CD4-positive, CD25-positive, alpha-beta regulatory T cell (primary cell): ENCODE measurements around the gene ALKBH1. TPM values are rescaled to one million over a fixed set of nuclear protein-coding genes. Genes with fewer than 3 reads are reported as not detected.
"Not testable (repeated sequence)": the region's sequence is repeated elsewhere in the genome, so short reads cannot be mapped to it uniquely, and the experiment has no call there.

Experiments used
- ATAC-seq, 2 donors: fragments of 150-1000 bp; cut with Tn5 transposase; one replicate each; pipeline ENCODE4 v1.10.0; 2021; ENCODE audit warnings: low read depth in 2 of 2, moderate number of reproducible peaks in 2 of 2, moderate library complexity in 1 of 2
- DNase-seq, 3 donors: peaks; one replicate each; pipeline versions ENCODE4 v3.0.0 to v3.0.0-alpha.2; 2012 to 2022; ENCODE audit warnings: mixed read lengths in 1 of 3
- H3K27ac ChIP-seq: one replicate; pipeline ENCODE4 v1.7.0; 2013; ENCODE audit warnings: mild to moderate bottlenecking, low read length; ENCODE audit not compliant: insufficient read depth, poor library complexity, severe bottlenecking
- H3K27me3 ChIP-seq: one replicate; pipeline ENCODE4 v1.7.0; 2013; ENCODE audit warnings: low read length; ENCODE audit not compliant: control insufficient read depth, insufficient read depth
- H3K36me3 ChIP-seq: one replicate; pipeline ENCODE4 v1.7.0; 2013; ENCODE audit warnings: mild to moderate bottlenecking, low read length, moderate library complexity; ENCODE audit not compliant: control insufficient read depth, insufficient read depth
- H3K4me1 ChIP-seq: 2 replicates; pipeline ENCODE4 v1.7.0; 2013; ENCODE audit warnings: mild to moderate bottlenecking, low read length; ENCODE audit not compliant: insufficient read depth, control insufficient read depth, poor library complexity, severe bottlenecking
- H3K4me3 ChIP-seq: one replicate; pipeline ENCODE4 v1.7.0; 2013; ENCODE audit warnings: low read depth, mild to moderate bottlenecking, low read length, moderate library complexity
- H3K9me3 ChIP-seq, 2 experiments: 1 replicate in 1 of 2; 2 replicates in 1 of 2; pipeline ENCODE4 v1.7.0; 2013; ENCODE audit warnings: low read length in 2 of 2, mild to moderate bottlenecking in 1 of 2, moderate library complexity in 1 of 2; ENCODE audit not compliant: control insufficient read depth in 2 of 2
- H3K27ac Mint-ChIP-seq, 3 donors: one replicate each; pipeline ENCODE4 v1.8.0; 2020 to 2022; ENCODE audit warnings: mild to moderate bottlenecking in 3 of 3, mixed read lengths in 3 of 3, moderate library complexity in 2 of 3
- H3K27me3 Mint-ChIP-seq: one replicate; pipeline ENCODE4 v1.8.0; 2022; ENCODE audit warnings: mild to moderate bottlenecking, mixed read lengths
- H3K36me3 Mint-ChIP-seq: one replicate; pipeline ENCODE4 v1.8.0; 2020; ENCODE audit warnings: mixed read lengths
- H3K4me1 Mint-ChIP-seq, 4 donors: one replicate each; pipeline ENCODE4 v1.8.0; 2020 to 2022; ENCODE audit warnings: mixed read lengths in 4 of 4, mild to moderate bottlenecking in 1 of 4
- H3K4me3 Mint-ChIP-seq, 4 donors: one replicate each; pipeline ENCODE4 v1.8.0; 2020 to 2022; ENCODE audit warnings: mild to moderate bottlenecking in 4 of 4, mixed read lengths in 4 of 4, moderate library complexity in 3 of 4
- H3K9me3 Mint-ChIP-seq, 7 donors: one replicate each; pipeline ENCODE4 v1.8.0; 2020 to 2022; ENCODE audit warnings: mixed read lengths in 7 of 7, mild to moderate bottlenecking in 3 of 7, moderate library complexity in 2 of 7
- polyA plus RNA-seq, 4 donors: library from polyadenylated mRNA; unstranded; fragments of 300-500 nt; fragmentation: Illumina TruSeq; gene quantifications; one replicate each; pipeline ENCODE4 v1.2.3, GENCODE V29; 2021
- total RNA-seq: library from RNA; stranded (reverse); gene quantifications from one replicate; pipeline ENCODE4 v1.2.3, GENCODE V29; 2022

ALKBH1 gene, protein sequence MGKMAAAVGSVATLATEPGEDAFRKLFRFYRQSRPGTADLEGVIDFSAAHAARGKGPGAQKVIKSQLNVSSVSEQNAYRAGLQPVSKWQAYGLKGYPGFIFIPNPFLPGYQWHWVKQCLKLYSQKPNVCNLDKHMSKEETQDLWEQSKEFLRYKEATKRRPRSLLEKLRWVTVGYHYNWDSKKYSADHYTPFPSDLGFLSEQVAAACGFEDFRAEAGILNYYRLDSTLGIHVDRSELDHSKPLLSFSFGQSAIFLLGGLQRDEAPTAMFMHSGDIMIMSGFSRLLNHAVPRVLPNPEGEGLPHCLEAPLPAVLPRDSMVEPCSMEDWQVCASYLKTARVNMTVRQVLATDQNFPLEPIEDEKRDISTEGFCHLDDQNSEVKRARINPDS
- 9.2 TPM for total RNA-seq
- polyA plus RNA-seq: 10 to 100 TPM in 1 of 4 donors, 1 to 10 TPM in 3; 7.2 to 10.1 (median 8.9) TPM

DNA sequence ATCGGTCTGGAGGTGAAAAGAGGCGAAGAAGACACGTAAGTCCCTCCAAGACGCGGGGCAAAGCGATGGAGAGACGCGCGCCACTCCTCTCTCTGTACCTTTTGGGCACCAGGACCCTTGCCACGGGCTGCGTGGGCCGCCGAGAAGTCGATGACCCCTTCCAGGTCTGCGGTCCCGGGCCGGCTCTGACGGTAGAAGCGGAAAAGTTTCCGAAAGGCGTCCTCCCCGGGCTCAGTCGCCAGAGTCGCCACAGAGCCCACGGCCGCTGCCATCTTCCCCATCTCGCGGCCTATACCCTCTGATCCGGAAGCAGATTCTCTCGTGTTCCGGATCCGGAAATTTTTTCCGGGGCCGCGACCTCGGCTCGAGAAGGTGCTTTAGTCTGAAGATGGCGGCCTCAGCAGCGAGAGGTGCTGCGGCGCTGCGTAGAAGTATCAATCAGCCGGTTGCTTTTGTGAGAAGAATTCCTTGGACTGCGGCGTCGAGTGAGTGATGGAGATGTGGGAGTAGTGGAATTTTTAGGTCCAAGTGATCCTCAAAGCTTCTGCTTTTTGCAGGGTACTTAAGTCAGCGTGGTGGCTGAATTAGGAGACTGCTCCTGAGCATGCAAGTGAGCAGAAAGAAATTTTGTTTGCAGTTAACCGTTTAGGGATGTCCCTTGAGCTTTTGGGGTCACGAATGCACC is at the start of gene ALKBH1, which contains the start of gene SLIRP:
ALKBH1 (minus strand) TSS at position 300 of the 685 bp plus-strand sequence; CDS start at position 281, 19 bp downstream.
SLIRP (plus strand) TSS at position 380 of the 685 bp plus-strand sequence; CDS start at position 389, 9 bp downstream.
- ATAC-seq (peak; percentile 98 to 99), DNase-seq (peak; percentile 84 to 92 (median 90))
- Mint-ChIP-seq H3K36me3 (peaks cover 14% of the 10 kb centered on the region), H3K27me3 (no peaks in the 10 kb centered on the region), H3K4me1 (peaks cover 30 to 61% (median 37%) of the 10 kb centered on the region in 4 donors), H3K27ac (peak within 1 kb of the TSS; percentile 91 to 99 (median 91)), H3K4me3 (peak within 1 kb of the TSS; percentile 93 to 100 (median 96)), H3K9me3 (no peaks in the 10 kb centered on the region)
- peak within 1 kb of the TSS; percentile 96 for H3K4me3 ChIP-seq
- peaks cover 36% of the 10 kb centered on the region for H3K4me1 ChIP-seq
- peaks cover 45% of the 10 kb centered on the region for H3K36me3 ChIP-seq
- H3K9me3 ChIP-seq: no peaks in the 10 kb centered on the region
- no peaks in the 10 kb centered on the region for H3K27me3 ChIP-seq
- peak within 1 kb of the TSS; percentile 73 for H3K27ac ChIP-seq

DNA sequence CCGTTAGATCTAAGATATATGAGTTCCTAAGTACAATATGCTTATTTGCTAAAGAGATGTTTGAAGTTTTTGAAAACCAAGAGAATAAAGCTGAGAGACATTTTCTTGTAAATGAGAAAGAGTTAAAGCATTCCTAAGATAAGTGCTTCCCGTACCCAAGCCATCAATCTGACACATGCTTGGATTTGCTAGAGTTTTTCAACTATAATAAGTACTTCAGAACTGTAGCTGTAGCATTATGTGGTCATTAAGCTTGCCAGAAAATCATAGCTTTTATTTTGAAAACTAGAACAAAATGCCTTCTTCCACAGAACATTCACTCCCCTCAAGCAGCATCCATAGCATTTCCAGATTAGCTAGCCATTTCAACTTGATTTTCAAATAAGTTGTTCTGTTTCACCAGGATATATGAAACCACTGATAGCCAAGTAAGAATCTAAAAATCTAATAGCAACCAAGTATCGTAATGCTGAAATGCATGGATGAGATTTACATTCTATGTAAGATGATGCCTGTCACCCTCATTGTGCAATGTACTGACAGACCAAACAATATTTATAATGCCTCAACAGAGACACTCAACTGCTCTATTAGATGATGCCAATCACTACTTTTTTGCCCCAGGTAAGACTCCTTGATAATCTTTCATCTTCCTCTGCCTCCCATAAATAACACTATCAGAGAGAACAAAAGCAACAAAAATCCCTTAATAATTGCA is 45.1 kb upstream of the ALKBH1 start:
- Mint-ChIP-seq H3K36me3 (peaks cover 60% of the 10 kb centered on the region), H3K27me3 (no peaks in the 10 kb centered on the region)

DNA sequence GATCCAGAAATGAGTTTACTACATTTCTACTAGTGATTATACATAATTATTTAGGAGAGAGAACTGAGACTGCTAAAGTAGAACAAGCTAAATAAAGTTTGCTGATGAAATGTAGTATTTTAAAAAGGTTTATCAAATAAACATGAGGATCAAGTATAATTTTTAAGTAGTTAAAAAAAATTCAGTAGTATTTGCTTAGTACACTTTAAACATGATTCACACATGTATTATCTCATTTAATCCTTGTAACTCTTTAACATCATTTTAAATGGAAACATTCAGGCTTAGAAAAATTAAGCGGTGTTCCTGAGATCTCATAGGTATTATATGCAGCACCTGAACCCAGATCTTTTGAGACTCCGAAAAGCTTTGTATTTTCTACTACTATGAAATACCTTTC is 44.4 kb upstream of the ALKBH1 start:
- no peak for ATAC-seq
- H3K4me3 Mint-ChIP-seq: no peak overlapping the region
- no peak overlapping the region for H3K27ac ChIP-seq
- no peaks in the 10 kb centered on the region for H3K27me3 ChIP-seq
- H3K9me3 ChIP-seq: no peaks in the 10 kb centered on the region
- DNase-seq: no peak
- peaks cover 82% of the 10 kb centered on the region for H3K36me3 ChIP-seq
- H3K4me1 Mint-ChIP-seq: peaks cover 24 to 42% (median 32%) of the 10 kb centered on the region in 4 donors
- H3K4me3 ChIP-seq: no peak overlapping the region
- H3K4me1 ChIP-seq: peaks cover 9% of the 10 kb centered on the region
- peaks cover 0 to 2% (median 0%) of the 10 kb centered on the region in 7 donors for H3K9me3 Mint-ChIP-seq
- H3K27ac Mint-ChIP-seq: no peak overlapping the region
- H3K27me3 Mint-ChIP-seq: no peaks in the 10 kb centered on the region
- H3K36me3 Mint-ChIP-seq: peaks cover 55% of the 10 kb centered on the region

More for the DNA sequence above, 45.1 kb upstream of the ALKBH1 start:
- Mint-ChIP-seq H3K9me3 (peaks cover 0 to 2% (median 0%) of the 10 kb centered on the region in 7 donors), H3K4me3 (peak overlapping the region; percentile 4 to 65 (median 30)), H3K4me1 (peaks cover 31 to 49% (median 37%) of the 10 kb centered on the region in 4 donors), H3K27ac (no peak overlapping the region)
- ATAC-seq (no peak), DNase-seq (no peak)
- peaks cover 81% of the 10 kb centered on the region for H3K36me3 ChIP-seq
- H3K27ac ChIP-seq: no peak overlapping the region
- H3K9me3 ChIP-seq: no peaks in the 10 kb centered on the region
- no peaks in the 10 kb centered on the region for H3K27me3 ChIP-seq
- H3K4me3 ChIP-seq: peak overlapping the region; percentile 41
- H3K4me1 ChIP-seq: peaks cover 16% of the 10 kb centered on the region

DNA sequence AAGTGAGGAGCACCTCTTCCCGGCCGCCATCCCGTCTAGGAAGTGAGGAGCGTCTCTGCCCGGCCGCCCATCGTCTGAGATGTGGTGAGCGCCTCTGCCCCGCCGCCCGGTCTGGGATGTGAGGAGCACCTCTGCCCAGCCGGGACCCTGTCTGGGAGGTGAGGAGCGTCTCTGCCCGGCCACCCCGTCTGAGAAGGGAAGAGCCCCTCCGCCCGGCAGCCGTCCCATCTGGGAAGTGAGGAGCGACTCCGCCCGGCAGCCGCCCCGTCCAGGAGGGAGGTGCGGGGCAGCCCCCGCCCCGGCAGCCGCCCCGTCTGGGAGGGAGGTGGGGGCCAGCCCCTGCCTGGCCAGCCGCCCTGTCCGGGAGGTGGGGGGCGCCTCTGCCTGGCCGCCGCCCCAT is 39.6 kb upstream of the ALKBH1 start:
- not testable (repeated sequence) for H3K27me3 ChIP-seq, H3K27ac Mint-ChIP-seq, H3K27ac ChIP-seq, H3K4me3 ChIP-seq, H3K4me1 ChIP-seq, H3K9me3 ChIP-seq, ATAC-seq, H3K4me3 Mint-ChIP-seq, H3K9me3 Mint-ChIP-seq, H3K27me3 Mint-ChIP-seq, DNase-seq
- Mint-ChIP-seq H3K4me1 (peaks cover 13 to 30% (median 27%) of the 10 kb centered on the region in 4 donors), H3K36me3 (peaks cover 50% of the 10 kb centered on the region)
- peaks cover 80% of the 10 kb centered on the region for H3K36me3 ChIP-seq

DNA sequence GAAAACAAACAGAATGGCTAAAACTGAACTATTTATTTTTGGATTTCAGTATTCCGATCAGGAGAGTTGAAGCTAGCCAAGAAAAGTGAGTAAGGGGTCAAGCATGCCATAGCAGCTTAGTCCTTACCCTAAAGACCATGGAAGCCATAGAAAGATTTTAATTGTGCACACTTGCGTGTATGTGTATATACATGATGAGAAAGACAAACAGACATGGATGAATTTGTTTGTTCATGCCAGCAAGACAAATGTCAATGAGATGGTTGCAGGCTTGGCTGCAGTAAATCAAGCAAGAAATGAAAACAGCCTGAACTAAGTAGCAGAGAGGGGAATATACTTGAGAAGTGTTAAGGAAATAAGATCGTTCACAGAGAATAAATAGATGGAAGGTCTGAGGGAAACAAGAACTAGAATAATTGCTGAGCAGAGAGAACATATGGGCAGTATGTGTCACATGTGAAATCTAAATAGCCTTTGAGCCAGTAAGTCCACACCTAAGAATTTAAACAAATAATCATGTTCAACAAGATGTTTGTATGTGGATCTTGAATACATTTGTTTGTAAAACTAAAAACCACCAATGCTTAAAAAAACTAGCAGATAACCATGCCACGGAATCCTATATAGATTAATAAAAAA is 38.4 kb upstream of the ALKBH1 start:
- Mint-ChIP-seq H3K9me3 (no peaks in the 10 kb centered on the region), H3K4me3 (peak overlapping the region in 1 of 4 donors; percentile 29), H3K27me3 (no peaks in the 10 kb centered on the region), H3K27ac (no peak overlapping the region), H3K36me3 (peaks cover 52% of the 10 kb centered on the region), H3K4me1 (peaks cover 25 to 38% (median 28%) of the 10 kb centered on the region in 4 donors)
- Histone ChIP-seq H3K27me3 (no peaks in the 10 kb centered on the region), H3K36me3 (peaks cover 78% of the 10 kb centered on the region), H3K27ac (no peak overlapping the region), H3K4me3 (no peak overlapping the region), H3K4me1 (no peaks in the 10 kb centered on the region), H3K9me3 (no peaks in the 10 kb centered on the region)
- DNase-seq (no peak), ATAC-seq (no peak)

DNA sequence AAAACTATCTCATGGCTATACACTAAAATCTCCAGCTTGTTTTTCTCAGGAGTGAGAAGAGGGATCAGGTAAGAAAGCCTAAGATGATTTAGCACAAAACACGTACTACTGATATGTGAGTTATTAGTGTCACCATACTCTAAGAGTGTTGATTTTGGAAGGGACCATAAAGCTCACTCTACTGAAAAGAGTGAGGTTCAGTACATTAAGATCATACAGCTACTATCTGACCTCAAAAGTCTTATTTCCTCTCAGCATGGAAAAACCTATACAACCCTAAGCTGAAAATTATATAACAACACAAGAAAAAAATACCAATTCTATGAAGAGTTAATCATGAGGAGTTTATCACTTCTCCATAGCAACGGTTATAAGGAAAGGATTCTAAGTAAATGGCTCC is 33.6 kb upstream of the ALKBH1 start:
- Mint-ChIP-seq H3K4me3 (no peak overlapping the region), H3K9me3 (no peaks in the 10 kb centered on the region), H3K27ac (peak overlapping the region; percentile 17 to 55 (median 40)), H3K4me1 (peaks cover 19 to 46% (median 37%) of the 10 kb centered on the region in 4 donors), H3K36me3 (peaks cover 50% of the 10 kb centered on the region), H3K27me3 (no peaks in the 10 kb centered on the region)
- Histone ChIP-seq H3K27me3 (no peaks in the 10 kb centered on the region), H3K36me3 (peaks cover 79% of the 10 kb centered on the region), H3K4me1 (peaks cover 9% of the 10 kb centered on the region), H3K4me3 (no peak overlapping the region), H3K27ac (no peak overlapping the region), H3K9me3 (no peaks in the 10 kb centered on the region)
- no peak for DNase-seq
- no peak for ATAC-seq
